HG02759 (cell line): ENCODE data around the gene SMG6.
"Not testable (repeated sequence)": the region's sequence is repeated elsewhere in the genome, so short reads cannot be mapped to it uniquely, and the experiment has no call there.

Experiments used
- ATAC-seq: cut with Tn5 transposase; IDR thresholded peaks from one replicate; pipeline ENCODE4 v1.9.1; 2021; ENCODE audit warnings: mild to moderate bottlenecking, moderate library complexity; ENCODE audit not compliant: unreplicated experiment

SMG6 gene

DNA sequence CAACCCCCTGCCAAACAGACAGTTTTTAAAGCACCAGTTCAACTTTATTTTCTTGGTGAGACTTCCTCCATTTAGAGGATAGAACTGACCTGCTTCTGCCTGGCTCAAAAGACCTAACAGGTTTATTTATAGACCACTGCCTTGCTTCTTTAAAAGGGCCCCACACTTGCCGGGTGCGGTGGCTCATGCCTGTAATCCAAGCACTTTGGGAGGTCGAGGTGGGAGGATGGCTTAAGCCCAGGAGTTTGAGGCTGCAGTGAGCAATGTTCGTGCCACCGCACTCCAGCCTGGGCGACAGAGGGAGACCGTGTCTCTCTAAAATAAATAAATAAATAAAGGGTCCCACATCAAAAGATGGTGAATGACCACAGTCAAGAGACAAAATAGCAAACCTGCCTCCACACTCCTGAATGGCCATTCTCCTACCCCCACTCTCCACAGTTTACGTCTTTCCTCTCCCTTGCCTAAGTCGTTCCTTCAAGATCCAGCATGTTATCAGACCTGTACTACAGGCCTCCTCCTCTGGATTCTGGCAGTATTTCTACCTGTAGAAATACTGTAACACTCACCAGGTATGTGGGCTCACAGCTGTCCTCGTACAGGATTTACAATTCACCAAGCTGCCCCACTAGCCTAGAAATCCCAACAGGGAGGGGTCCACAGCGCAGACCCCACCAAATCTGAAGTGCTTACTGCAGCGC is 95.6 kb downstream of the SMG6 start:
- ATAC-seq: no peak

DNA sequence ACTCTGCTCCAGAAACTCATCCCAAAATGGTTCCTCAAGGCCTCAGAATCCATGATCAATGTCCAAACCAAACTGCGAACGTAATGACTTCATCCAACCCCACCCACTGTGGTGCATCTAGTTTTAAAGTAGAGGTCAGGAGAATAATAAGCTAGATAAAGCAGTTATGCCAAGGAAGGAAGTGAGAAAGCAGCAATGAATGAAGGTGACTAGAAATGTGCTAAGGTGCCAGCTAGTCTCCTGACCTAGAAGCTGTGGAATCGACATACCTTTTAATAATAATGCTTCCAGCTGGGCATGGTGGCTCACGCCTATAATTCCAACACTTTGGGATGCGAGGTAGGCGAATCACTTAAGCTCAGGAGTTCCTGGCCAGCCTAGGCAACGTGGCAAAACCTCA is 99.2 kb downstream of the SMG6 start:
- no peak for ATAC-seq

DNA sequence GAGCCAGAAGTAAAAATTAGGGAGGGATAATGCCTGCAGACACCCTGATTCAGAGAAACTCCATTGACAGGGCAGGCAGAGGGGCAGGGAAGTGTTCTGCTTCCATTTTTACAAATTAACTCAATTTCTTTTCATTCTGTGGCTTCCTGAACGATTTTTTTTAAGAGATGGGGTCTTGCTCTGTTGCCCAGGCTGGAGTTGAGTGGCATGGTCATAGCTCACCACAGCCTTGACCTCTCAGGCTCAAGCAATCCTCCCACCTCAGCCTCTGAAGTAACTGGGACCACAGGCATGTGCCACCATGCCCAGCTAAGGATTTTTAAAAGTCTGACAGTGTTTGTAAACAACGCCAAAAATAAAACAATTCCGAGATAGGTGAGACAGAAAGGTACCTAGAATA is 99.8 kb downstream of the SMG6 start:
- ATAC-seq: no peak

DNA sequence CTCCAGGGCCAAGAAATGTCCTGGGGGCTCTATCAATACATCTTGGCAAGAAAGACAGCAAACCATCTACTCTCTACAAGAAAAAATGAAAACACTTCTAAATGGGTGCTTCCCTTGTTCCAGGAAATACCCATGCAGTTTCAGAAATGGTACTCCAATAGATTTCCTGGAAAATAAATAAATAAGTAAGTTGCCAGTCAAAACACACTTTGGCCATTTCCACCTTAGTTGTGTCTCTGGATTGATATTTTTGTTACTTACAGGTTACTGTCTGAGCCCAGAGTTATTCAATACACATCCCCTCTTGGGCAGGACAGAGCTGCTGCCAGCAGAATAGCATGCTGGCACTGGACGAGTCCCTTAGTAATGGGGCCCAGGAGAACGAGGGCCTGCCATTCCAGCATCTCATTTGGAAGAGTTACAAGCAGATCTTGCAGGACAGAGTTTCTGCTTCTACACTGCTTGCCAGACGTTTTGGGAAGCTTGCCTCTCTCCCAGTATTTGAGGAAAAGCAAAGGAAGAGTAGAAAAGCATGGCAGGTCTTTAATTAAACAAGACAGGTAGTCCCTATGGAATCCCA is 100.5 kb downstream of the SMG6 start:
- ATAC-seq: no peak

DNA sequence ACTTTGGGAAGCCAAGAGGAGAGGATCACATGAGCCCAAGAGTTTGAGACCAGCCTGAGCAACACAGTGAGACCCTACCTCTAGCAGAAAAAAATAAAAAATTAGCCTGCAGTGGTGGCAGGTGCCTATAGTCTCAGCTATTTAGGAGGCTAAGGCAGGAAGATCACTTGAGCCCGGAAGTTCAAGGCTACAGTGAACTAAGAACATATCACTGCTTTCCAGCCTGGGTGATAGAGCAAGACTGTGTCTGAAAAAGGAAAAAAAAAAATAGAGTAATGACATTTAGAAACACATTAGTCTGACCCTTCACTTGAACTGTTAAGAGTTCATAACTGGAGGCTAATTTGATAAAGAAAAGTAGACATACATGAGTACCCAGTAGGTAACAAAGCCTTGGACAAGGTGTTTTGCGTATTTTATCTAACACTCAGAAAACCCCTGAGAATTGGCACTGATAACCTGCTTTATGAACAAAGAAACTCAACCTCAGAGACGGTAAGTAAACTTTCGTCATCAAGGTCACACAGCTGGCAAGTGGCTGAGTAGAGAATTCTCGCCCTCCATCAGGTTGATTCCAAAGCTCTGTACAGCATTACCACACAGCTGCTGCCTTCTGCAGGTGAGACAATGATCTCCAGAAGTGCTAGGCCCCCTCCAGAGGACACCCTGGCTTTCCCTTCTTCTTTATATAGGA is 101.1 kb downstream of the SMG6 start:
- no peak for ATAC-seq

DNA sequence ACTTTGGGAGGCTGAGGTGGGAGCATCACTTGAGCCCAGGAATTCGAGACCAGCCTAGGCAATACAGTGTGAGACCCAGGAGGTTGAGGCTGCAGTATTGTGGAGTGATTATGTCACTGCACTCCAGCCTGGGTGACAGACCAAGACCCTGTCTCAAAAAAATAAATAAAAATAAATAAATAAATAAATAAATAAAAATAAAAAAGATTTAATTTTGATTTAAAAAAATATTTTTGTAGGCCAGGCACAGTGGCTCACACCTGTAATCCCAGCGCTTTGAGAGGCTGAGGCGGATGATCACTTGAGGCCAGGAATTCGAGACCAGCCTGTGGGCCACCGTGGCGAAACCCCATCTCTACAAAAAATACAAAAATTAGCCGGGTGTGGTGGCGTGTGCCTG is 104.2 kb downstream of the SMG6 start:
- ATAC-seq: not testable (repeated sequence)

DNA sequence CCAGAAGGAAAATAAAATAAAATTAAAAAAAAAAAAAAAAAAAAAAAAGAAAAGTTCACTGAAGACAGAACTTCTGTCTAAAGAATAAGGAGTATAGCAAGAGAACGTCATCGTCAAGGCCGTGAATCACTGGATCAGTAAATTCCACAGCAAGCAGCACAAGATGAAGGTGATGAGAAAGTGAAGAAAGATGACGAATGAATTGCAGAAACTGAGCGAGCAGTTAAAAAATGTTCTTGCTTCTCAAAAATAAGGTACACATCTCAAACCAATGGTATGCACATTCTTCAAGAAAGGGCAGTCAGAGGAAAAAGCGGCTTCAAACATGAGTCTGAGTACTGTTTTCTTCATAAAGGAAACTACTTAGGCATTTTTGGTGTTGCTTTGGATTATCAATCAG is 104.7 kb downstream of the SMG6 start:
- no peak for ATAC-seq

DNA sequence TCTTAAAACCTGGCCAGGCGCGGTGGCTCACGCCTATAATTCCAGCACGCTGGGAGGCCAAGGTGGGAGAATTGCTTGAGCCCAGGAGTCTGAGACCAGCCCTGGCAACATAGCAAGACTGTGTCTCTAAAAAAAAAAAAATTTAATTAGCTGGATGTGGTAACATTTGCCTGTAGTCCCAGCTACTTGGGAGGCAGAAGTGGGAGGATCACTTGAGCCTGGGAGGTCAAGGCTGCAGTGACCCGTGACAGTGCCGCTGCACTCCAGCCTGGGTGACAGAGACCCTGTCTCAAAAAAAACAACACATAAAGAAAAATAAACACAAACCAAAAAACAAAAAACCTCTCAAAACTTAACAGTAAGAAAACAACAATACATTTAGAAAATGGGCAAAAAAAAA is 106.3 kb downstream of the SMG6 start:
- no peak for ATAC-seq

DNA sequence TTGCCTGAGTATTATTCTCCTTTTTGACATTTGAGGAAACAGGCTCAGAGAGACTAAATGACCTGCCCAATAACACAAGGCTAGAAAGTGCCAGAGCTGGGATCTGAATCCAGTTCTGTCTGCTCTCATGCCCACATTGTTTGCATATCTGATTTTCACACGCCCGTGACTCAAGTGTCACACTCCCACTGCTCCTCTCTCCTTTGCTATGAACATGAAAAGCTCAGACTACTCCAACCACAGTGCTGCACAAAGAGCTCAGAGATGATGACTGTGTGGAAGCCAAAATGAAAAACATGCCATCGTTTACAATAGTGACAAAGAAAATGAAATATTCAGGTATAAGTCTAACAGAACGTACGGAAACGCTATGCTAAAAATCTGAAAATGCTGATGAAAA is 107.9 kb downstream of the SMG6 start:
- no peak for ATAC-seq

DNA sequence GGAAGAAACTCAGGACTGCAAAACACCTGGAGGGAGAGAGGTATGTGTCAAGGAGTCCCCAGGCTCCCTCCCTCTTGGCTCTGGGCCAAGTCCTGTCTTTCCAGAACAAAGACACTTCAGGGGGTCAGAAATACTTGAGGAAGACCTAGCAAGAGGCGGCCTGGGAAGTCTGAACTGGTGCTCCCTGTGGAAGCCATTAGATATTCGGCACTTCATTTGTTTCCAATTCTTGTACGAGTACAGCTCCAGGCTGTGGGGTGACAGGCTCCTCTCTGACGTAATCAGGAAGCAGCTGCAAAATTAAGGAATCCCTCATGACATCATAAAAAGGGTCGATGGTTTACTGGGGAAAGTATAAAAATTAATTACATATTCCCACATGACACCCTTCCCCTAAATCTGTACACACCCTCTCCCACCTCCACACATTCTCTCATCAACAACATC is 108.7 kb downstream of the SMG6 start:
- ATAC-seq: no peak

DNA sequence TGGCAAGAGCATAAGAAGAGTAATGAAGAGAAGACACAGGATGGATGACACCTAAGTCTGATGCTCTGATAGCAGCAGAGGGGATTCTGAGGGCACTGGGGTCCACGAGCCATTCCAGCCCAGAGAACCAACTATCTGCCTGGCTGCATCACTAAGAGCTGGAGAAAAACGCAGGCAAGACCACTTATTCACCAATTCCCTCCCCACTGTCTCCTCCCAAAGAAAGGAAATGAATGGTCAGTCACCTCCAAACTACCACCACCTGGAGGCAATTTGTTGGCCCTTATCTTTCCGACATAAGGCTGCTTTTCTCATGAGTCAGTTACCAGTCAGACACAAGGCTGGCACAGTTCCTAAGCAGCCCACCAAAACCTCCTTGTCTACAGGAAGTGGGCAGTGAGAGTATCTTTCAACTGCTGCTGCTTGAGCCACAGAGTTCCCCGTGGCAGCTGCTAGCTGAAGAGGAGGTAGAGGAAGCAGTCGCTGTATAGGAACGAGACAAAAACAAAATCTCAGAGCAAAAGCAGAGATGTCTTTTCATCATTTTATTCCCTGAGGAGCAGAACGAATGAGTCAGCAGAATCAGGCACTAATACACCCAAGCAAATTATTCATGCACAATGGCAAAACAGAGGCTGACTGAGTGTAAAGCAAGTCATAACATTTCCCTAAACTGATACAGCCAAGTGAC is 111.1 kb downstream of the SMG6 start:
- ATAC-seq: peak; percentile 67

DNA sequence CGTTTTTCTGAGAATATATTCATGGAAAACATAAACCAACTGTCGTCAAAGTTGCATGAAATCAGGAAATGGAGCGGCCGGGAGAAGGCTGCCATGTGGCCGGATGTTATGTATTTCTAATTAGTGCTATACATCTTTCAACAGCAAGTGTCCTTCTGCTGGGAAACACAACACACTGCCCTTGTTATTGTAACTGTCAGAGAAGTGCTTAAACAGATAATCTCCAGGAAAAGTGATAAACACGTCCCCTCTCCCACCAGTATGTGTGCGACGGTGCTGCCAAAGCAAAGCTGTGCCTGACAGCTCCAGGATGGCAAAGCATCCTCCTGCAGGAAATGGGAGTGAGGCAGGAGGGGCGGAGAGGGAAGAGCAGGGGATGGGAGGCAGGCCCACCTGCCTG is 111.8 kb downstream of the SMG6 start:
- no peak for ATAC-seq

DNA sequence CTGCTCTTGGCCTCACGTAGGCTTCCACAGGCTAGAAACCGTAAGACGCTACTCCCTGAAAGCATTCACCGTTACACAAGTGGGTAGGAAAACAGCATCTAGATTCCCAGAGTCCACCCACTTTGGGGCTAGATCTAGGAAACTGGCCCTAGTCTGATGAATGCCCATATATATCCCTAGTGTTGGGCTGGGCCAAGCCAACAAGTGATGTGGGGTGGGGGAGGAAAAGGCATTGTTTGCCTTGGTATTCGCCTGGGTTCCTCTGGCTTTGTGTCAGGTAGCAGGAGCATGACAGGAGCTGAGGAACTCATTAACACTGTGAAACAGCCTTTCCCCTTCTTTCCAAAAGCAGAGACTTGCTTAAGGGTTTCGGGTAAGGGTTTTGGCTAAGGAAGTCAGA is 112.4 kb downstream of the SMG6 start:
- no peak for ATAC-seq

DNA sequence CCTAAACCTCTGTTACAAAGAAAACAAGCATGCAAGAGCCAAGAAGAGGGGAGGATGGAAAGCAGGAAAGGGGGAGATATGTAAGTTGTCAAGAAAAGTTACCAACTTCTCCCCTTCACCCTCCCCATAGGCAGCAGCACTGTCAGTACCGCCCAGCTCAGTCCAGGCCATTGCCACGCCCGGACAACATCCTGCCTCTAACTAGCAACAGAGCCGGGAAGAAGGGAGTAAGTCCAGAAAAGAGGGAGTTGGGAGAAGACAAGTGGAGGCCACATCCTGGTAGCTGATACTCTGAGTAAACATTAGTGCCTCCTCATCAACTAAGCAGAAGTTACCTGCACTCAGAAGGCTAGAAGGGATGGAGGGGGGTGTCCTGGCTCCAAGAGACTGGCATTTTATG is 113.6 kb downstream of the SMG6 start:
- no peak for ATAC-seq

DNA sequence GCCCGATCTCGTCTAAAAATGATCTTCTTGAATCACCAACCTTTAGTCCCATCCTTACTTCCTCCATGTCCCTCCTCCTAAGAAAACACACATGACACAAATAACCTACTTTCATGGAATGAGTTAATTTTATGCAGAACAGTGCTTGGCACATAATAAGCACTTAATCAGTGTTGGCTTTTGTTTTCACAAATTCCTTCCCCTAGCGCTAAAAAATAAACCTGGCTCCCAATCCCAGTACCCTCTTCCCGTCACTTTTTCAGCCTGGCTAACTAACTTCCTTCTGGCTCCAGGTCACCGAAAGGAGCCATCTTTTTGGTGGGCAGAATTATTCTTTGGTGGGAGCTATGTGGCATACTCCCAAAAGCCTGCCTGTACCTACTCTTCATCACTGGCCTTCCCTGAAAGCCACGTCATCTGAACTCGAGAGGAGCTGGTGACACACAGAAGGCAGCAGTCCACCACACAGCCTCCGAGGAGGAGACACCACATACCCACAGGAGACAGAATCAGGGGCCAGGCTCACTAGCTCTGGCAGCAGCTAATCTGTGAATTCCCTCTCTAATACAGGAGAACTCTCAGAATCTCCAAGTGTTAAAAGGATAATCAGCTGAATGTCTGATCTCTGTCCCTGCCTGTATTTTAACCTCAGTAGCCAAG is 114.5 kb downstream of the SMG6 start:
- no peak for ATAC-seq

DNA sequence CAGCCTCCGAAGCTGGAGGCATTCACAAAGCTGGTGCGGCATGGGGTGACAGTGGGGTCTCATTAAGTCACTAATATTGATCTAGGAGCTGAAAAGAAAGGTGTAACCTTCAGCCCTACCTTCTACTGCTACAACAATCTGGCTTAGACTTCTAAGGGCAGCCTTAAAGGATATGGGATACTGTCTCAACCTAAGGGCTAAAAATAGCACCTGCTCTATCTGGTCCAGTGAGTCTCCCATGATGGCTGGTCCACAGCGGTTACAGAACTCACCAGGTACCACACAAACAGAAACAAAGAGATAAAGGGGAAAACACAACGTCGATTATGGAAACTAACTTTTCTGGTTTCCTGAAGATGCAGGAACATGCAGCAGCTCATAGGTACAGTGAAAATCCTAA is 115.8 kb downstream of the SMG6 start:
- ATAC-seq: no peak

DNA sequence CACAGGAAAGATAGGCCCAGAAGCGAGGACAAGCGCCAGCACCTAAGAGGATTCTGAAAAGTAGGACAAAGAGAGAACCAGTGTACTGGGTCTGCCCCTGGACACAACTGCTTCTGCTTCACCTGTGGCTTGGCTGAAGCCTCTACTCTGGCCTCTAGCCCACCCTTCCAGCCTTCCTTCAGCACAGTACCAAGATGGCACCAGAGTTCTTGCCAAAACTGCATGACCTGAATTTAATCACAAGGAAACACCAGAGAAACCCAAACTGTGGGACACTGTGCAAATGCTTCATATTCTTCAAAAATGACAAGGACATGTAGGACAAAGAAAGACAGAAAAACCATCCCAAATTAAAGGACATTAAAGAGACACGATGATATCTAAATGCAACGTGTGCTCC is 116.6 kb downstream of the SMG6 start:
- no peak for ATAC-seq

DNA sequence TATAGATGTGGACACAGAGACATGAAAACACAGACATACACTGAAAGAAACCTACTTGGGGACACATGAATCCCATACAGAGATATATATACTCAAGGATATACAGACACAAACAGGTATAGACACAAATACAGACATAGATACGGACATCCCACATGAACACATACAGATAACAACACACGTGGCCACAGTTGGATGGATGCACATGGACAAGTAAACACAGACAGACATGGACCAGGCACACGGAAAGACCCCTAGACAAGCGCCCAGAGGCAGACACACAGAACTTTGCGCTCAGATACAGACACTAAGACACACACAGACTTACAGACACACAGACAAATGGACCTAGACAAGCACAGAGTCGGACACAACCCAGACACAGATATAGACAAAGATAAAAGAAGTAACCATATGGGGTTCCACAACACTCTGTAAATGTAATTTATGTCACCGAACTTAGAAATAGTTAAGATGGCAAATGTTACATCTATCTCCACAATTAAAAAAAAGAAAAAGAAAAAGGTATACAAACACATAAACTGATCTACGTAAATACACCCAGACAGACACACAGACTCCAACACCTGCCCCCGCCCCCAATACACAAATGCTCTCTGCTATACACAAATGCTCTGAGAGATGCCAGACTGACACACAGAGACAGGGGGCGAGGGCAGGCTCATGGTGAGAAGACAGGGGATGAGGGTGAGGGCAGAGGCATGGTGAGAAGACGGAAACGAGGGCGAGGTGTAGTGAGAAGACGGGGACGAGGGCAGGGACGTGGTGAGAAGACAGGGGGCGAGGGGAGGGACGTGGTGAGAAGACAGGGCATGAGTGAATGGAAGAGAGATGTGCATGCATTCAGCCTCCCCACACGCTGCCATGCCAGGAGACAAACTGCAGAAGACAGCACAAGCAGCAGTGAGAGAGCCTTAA is 118.3 kb downstream of the SMG6 start:
- ATAC-seq: no peak

DNA sequence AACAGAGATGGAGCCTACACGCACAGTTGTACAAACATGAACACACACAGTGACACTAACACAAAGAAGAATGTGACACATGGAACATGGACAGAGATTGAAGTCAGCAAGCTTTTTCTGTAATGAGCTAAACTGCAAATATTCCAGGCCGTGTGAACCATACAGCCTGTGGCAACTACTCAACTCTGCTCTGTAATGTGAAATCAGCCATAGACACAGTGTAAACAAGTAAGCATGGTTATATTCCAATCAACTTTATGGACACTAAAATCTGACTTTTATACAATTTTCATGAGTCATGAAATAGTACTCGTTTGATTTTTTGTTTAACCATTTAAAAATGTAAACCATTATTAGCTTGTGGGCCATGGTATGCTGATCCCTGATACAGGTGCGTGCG is 120.2 kb downstream of the SMG6 start:
- no peak for ATAC-seq

DNA sequence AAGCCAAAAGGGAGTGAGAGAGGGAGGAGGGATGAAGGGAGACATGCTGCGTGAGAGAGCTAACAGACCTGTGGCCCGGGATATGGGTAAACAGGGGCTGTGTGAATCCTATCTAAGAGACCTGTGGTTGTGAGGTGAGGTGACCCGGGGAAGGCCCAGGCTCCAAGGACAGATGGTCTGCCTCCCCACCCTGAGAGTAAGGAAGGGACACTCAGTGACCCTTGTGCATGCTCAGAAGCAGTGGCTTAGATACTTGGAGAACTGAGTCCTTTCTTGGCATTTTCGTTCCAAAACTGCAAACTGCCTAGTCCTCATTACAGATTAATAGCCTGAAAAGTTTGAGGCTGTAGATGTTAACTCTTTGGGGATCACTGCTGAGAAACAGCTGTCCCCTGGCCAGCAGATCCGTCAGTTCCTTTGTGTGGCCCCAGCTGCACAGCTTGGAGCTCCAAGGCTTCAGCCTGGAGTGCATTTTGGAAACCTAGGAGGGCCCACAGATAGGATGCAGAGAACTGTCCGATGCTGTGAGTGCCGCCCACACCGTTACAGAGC is 121.6 kb downstream of the SMG6 start:
- ATAC-seq: no peak
